Amniotic stem cell (primary cell): ENCODE data around the gene TTC23.
"Not testable (repeated sequence)": the region's sequence is repeated elsewhere in the genome, so short reads cannot be mapped to it uniquely, and the experiment has no call there.

ENCODE experiments used
- DNase-seq: peaks from one replicate; lab custom pipeline; 2025; lab: John Stamatoyannopoulos, UW

The TTC23 gene

DNA sequence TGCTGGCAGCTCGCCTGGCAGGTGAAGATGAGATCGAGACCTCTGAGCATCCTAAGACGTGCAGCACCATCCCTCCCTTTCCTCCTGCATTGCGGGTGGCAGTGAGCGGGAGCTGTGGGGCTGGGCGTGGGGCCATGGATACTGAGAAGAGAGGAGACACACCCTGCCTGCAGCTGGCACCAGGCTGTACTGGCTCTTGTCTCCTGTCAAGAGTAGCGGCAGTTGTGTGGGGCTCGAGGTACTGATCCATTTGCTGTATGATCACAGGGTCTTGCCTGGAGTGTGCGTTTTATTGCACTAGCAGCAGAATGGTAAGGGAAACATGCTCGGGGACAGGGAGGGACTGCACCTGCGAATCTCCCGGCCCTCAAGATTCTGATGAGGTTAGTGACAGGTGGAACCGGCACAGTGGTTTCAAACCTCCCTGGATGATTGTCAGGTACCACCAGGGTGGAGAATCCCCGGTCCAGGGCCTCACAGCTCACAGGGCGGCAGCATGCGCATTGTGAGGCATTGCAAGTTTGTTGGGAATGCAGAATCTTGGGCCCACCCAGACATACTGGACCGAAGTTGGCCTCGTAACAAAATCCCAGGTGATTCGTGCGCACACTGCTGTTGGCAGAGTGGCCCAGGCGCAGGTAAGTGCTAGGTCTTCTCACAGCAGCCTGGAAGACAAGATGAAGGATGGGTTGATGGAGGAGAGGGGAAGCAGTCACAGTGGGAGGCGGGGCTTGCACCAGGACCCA is 130.4 kb downstream of the TTC23 start:
- DNase-seq, result no peak

DNA sequence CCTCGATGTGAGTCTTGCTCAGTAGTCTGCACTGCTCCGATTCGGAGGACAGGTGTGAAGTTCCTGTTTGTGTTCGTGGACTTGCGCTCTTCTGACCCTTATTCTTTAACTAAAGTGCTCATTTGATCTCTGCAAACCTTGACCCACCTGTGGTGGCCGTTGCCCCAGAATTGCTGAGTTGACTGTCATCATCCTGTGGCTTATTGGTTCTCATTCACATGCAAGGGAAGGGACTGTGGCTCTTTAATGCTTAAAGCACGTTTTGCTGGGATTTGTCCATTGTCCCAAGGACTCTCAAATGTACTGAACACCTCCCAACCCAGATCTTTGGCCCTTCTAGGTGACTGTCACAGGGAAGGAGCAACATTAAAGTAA is 131.1 kb downstream of the TTC23 start:
- no peak for DNase-seq

DNA sequence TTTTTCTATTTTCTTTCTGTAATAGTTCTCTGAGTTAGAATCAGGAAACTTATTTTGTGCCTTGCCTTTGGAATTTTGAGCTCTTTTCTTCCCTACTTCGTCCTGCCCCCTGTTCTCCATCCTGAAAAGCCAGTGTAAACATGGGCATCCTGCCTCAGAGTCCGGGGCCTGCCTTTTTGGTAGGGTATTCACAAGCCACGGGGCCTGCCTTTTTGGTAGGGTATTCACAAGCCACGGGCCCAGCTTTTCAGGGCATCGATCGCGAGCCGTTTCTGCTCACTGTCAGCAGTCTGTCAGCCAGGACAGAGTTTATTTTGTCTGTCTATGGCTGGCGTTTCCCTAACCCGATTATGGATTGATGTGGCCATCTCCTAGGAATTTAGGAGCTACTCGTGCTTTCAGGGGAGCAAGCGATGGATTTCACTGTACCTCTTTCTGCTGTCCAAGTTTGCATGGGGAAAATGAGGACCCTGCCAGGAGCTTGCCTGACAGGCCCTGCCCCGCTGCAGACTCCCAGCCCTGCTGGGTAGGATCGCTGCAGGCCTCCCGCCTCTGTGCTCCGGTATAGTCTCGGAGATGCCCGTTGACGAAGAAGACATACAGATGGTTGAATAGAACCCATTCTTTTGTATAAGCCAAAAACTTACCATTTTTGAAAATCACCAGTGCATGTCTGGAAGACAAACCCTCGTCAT is 131.7 kb downstream of the TTC23 start:
- DNase-seq, result no peak

DNA sequence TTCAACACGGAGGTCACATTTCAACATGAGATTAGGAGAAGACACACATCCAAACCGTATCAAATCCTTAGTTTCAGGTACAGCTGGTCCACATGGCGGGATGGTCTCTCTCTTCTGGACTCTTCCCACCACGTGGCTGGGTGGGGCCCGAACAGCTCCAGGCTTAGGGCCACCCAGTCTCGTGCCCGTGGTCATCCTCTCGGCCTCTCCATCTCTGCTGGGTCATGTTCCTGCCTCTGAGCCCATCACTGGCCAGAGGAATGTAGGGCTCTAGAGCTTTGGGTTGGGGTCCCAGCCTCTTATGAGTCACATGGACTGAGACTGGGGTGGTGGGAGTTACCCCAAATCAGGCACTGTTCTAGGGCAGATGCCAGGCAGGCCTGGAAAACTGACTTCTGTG is 132.3 kb downstream of the TTC23 start:
- no peak for DNase-seq

DNA sequence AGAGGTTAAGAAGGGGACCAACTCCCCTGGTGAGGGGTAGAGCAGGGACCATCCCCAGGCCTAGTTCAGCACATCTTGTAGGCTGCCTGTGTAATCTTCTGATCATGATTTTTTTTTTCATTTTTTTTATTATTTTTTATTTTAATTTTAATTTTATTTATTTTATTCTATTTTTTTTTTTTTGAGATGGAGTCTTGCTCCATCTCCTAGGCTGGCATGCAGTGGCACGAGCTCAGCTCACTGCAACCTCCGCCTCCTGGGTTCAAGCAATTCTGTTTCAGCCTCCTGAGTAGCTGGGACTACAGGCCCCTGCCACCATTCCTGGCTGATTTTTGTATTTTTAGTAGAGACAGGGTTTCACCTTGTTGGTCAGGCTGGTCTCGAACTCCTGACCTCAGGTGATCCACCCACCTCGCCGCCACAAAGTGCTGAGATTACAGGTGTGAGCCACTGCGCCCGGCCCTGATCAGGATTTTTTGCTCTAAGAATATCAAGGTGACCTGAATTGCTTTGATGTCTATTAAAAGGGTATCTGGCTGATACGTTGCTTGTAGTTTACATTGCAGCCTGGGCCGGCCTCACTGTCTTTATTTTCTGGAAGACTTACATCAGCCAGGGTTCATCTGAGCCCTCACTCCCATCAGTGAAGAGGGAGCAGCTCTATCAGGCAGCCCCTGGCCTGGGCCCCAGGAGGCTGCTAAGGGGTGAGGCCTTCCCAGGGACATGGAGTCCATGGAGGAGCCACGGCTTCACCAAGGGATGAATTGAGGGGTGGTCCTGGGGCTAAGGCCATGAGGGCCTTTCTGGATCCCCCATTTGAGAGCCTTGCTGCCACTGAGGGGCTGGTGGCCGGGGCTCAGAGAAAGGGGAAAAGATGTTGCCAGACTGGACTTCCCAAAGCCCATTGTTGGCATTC is 133.8 kb downstream of the TTC23 start:
- DNase-seq, result no peak

DNA sequence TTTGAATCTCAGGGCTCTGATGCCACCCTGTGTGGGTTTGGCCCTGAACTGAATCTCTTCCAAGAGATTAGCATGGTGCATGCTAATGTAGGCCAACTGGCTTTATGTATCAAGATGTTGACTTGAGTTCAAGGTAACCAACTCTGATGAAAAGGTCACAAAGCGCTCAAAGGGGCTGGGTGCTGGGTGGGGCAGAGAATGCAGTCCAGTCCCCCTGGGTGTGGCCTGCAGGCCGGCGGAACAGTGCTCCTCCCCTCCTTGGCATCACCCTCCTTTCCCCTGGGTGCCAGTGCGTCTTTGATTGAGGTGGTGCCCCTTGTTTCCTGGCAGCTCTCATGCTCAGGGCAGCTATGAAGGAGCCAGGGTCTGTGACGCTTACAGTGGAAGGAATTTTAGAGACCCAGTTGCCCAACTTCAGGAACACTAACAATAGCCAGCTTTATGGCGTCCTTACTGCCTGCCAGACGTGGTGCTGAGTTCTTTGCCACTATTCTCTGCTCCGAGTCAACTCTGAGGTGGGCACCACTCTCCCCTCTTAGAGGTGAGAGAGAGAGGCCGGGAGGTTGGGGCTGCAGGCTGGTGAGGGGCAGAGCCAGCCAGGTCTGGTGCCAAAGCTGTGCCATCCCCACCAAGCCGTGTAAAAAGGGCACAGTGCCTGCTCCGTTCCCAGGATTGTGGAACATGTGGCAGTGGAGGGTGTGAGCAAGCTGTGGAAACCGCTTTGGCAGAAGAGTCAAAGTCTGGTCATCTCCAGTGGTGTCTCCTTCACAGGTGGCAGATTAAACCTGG is 134.7 kb downstream of the TTC23 start:
- DNase-seq, result no peak

DNA sequence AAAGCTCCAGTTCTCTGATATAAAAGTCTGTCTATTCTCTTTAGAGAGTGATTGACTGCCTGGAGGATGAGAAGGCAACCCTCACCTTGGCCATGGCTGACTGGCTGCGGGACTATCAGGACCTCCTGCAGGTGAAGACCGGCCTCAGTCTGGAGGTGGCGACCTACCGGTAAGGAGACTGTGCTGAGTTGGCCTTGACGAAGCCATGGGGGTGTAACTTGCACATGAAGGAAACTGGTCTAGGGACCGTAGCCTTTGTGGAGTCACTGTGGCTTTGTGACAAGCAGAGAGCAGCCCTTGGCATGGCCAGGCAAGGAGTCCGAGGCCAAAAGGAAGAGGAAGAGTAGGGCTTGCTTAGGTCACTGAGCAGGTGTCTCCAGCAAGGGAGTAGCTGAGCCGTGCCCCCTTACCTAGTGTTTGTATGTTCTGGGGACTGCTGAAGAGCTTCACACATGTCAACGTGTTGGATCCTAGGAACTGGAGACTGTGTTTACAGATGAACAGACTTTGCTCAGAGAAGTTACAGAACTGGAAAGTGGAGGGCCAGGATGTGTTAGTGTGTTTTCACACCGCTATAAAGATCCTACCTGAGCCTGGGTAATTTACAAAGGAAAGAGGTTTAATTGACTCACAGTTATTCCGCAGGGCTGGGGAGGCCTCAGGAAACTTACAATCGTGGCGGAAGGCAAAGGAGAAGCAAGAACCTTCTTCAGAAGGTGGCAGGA is 135.7 kb downstream of the TTC23 start:
- no peak for DNase-seq

DNA sequence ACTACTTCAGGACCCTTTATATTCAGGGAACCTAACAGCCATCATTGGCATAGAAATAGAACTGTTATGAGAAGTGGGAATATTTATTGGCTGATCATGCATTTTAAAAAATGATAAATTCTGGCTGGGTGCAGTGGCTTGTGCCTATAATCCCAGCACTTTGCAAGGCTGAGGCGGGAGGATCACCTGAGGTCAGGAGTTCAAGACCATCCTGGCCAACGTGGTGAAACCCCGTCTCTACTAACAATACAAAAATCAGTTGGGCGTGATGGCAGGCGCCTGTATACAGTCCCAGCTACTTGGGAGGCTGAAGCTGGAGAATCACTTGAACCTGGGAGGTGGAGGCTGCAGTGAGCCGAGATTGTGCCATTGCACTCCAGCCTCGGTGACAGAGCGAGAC is 137.7 kb downstream of the TTC23 start:
- not testable (repeated sequence) for DNase-seq

DNA sequence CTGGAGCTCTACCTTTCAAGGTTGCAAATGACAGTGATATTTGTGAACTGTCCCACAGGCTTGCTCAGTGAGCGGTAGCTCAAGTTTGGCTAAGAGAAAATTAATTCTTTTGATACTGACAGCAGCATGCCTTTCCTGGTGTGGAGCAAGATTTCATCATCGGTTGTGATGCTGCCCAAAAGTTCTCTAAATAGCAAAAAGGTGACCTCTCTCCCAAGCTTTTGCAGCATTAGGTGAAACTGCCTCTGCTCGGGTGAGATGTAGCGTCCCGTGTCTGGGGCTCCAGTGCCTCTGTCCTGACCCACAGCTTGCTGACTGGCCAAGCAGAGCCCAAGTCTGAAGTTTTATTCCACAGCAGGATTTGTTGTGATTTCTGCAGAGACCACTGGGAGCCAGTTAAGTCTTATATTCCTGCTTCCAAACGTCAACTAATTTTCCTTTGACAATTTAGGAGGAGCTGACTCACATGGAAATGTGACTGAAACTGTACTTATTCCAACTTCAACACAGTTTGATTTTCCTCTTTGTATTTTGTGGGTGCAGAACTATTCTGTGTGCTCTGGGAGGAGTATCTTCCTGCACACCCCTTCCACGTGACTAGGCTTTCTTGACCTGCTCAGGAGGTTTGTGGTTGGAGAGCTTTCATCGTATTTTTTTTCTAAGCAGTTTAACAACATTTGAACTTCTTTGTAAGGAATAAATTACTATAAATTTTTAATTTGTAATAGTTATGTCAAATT is 138.6 kb downstream of the TTC23 start:
- no peak for DNase-seq

DNA sequence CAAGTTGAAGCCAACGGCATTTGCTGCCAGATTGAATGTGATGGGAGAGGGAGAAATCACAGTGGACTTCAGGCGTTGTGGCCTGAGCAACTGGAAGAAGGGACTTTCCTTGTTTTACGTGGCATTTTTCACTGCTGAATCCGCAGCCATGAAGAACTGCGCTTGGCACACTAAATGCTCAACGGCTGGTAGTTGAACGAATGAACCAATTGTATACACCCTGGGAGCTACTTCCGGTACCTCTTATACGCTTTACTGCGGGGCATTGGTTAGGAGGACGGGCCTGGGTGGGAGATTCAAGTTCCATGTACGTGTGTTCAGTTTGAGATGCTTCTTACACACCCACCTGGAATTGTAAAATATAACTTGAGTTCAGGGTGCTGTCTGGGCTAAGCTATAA is 139.3 kb downstream of the TTC23 start:
- no peak for DNase-seq

DNA sequence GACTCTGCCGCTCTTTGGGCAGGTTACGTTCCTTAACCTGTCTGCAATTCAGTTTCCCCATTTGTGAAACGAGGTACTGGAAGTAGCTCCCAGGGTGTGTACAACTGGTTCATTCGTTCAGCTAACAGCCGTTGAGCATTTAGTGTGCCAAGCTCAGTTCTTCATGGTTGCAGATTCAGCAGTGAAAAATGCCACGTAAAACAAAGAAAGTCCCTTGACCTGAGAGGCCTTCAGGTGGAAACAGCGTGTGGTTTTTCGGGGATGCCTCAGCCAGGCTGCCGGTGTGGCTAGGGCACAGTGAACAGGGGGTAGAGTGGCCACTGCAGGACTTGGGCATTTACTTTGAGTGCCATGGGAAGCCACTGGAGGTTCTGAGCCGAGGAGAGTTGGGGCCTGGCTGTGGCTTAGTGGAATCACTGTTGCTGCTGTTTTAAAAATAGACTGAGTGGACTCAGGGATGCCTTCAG is 139.8 kb downstream of the TTC23 start:
- DNase-seq, result no peak

DNA sequence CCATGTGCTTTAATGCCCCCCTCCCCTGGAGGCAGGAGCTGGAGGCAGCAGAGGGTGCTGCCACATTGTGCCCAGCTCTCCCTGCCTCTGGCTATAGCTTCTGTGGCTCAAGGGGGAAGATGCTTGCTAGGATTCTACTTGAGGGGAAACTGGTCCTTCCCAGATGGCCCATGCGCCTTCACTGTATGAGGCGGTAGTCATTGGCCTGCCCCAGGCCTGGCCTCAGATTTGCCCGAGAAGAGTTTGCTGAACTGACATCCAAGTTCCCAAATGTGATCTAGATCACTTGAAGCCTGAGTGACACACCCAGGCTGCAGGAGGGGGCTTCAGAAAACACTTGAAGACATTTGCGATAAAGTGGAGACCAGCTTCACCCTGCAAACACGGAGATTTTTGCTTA is 140.4 kb downstream of the TTC23 start:
- no peak for DNase-seq

DNA sequence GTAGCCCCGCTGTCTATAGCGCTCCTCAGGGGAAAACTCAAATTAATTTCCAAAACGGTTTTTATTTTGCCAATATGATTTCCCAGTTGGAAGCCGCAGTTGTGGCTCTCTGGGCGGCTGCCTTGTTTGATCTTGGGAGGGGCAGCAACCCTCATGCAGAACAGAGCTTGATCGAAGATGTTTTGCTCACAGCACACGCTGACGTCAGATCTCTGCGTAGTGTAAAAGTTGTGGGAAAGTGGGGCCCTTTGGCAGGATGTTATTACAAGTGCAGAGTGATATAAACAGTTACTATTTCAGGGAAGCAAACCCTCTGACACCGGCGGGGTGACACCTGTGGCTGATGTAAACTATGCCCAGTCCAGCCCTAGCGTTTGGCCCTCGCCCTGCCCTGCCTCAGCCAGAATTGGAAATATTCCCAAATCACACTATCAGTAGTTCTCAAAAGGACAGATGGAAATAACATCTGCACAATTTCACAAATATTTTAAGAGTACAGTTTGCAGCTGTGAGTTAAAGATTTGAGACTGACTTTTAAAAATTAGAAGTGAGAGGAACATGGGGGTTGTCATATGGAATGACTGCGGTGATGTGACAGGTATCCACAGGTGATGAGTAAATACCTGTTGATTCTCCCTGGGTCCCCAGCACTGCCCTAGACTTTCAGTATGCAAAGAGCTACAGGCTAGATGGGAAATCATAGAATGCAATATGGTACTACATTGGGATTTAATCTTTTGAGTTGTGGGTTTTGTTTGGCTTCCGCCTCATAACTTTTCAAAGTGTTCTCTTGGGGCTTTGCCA is 142.8 kb downstream of the TTC23 start:
- no peak for DNase-seq

DNA sequence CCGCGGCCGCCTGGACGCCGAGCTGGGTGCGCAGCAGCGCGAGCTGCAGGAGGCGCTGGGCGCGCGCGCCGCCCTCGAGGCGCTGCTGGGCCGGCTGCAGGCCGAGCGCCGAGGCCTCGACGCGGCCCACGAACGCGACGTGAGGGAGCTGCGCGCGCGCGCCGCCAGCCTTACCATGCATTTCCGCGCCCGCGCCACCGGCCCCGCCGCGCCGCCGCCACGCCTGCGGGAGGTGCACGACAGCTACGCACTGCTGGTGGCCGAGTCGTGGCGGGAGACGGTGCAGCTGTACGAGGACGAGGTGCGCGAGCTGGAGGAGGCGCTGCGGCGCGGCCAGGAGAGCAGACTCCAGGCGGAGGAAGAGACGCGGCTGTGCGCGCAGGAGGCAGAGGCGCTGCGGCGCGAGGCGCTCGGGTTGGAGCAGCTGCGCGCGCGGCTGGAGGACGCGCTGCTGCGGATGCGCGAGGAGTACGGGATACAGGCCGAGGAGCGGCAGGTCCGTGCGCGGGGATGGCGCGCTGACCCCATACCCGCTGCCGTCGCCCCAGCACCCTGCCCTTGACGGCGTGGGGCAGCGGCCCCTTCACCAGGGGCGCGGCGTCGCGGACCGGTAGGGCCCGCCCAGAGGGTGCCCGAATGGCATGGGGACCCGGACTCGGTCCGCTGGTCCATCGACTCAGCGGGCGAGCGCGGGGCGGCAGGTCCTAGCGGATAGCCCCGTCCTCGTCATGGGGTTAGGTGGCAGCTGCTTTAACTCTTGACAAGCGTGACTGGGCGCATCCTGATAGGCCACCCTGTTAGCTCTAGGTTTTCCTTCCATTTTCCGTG is 143.7 kb downstream of the TTC23 start:
- DNase-seq, result peak; percentile 3

DNA sequence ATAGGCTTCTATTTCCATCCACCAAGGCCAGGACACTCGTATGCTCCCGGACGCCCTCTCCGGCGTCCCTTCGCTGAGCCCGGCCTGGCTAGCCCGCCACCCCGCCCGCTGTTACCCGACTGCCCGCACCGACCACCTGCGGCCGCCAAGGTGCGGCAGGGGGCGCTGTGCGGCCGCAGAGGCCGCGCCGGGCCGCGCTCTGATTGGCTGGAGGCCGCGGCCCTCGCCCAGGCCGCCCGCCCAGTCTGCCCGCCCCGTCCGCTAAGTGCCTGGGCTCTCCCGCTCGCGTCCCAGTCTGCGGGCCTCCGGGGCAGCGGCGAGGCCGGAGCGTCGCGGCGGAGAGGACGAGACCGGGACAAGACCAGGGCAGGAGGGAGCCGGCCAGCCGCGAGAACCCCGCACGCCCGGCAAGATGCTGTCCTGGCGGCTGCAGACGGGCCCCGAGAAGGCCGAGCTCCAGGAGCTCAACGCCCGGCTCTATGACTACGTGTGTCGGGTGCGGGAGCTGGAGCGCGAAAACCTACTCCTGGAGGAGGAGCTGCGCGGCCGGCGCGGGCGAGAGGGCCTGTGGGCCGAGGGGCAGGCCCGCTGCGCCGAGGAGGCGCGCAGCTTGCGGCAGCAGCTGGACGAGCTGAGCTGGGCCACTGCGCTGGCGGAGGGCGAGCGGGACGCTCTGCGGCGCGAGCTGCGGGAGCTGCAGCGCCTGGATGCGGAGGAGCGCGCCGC is 144.4 kb downstream of the TTC23 start, which contains the start of gene SYNM:
Gene SYNM (plus strand): TSS at position 293 of the 726 bp plus-strand sequence. CDS start 120 bp downstream, at position 413.
- DNase-seq, result peak; percentile 49

DNA sequence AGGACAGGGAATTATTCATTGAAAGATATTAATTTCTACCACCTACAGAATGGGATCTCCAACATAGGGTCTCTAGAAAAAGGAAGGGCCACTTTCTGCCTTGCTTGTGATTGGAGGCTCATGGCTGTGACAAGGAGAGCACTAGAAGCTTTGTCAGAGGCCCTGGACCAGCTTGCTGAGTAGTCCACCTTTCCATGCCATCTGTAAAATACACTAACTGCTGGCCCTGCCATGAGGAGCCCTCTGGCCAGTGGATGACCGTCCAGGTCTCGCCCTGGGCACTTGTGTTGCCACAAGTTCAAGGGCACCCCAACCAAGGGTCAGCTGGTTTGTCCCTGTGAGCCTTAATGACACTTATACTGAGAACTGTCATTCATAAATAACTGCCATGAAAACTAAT is 146.1 kb downstream of the TTC23 start:
- DNase-seq, result no peak

DNA sequence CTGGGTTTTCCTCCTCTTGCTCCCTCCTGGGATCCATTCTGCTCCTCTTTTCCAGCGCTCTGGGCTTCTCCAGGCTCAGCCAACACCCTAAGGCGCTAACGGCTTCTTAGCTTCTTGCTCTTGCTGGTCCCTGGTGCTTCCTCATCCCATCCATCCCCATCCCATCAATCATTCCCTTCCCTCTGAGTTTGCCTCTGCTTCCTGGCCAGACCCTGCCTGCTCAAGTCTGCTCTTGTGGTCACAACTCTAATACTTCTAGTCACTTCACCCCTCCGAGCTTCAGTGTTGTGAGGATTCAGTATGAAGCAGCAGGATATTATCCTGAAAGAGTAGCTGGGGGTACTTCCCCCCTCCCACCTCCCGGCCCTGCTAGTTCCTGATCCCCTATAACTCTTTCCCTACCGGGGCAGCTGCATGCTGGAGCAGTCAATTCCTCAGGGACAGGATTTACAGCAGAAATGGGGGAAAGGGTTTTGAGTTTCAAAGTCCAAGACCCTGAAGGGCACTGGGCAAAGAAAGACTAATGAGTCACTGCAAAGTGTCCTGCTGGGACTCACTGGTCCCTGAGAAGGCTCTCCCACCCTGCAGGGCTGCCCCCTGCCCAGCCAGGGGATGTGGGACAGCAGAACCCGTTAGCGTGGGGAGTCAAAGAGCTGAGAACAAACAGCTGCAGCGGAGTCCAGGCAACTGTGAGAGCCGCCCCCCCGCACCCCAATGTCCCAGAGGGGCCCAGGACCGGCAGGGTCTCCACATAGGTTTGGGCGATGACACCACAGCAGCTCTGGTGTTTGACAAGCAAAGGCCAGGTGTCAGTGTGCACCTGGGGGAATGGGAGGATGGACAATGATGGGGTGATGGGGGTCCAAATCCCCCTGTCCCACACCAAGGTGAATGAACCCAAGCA is 146.8 kb downstream of the TTC23 start:
- no peak for DNase-seq
